Measurements from ENCODE around the gene BCL7A. TPM values are rescaled to one million over a fixed set of nuclear protein-coding genes. Genes with fewer than 3 reads are reported as not detected.

The BCL7A gene
- polyA plus RNA-seq, 1 of the 3 experiments (the other 2 are of a cell fraction), result 34.0 TPM

GRCh38 chr12:122086641-122087285 is 65.1 kb downstream of the BCL7A start:
- CTCF ChIA-PET, result interaction anchor here (1.9 to 3.5 kb wide), 2 partner anchors 11 to 37 kb away, joined by 10 to 12 read pairs; no protein-coding TSS in a partner anchor
- no peak overlapping the region for H3K4me2 ChIP-seq
- no peak overlapping the region for H3K4me3 ChIP-seq (ENCODE audit: low read depth in 2 of 2, low read length in 1 of 2)
- H4K20me1 ChIP-seq (ENCODE audit: insufficient read depth), result peaks cover 32% of the 10 kb centered on the region
- no peaks in the 10 kb centered on the region for H3K9me2 ChIP-seq
- H3K27ac ChIP-seq (ENCODE audit: low read depth in 2 of 2, low read length in 1 of 2), result no peak overlapping the region
- no peaks in the 10 kb centered on the region for H3K9me3 ChIP-seq
- DNase-seq, result no peak
- WGBS (ENCODE audit: low lambda C conversion rate), result 87% methylated on average over 10 of the region's 18 CpGs
- H3K79me2 ChIP-seq (ENCODE audit: insufficient read depth), result peaks cover 92% of the 10 kb centered on the region
- H3F3A ChIP-seq (replicated peaks; ENCODE audit: insufficient read depth), result peaks cover 30% of the 10 kb centered on the region
- H2AFZ ChIP-seq (ENCODE audit: low read depth), result no peak overlapping the region
- peaks cover 9 to 11% of the 10 kb centered on the region in 2 experiments for H3K36me3 ChIP-seq (replicated peaks in 1 of 2; ENCODE audit: control insufficient read depth in 1 of 2, insufficient read depth in 2 of 2, low read length in 1 of 2)
- TF ChIP-seq FOSL2 (IDR thresholded peaks at IDR 0.05; ENCODE audit: borderline replicate concordance, low read depth), result no peak
- no peak for TF ChIP-seq USF2 (IDR thresholded peaks at IDR 0.05; ENCODE audit: borderline replicate concordance, low read depth, low read length)
- no peak for TF ChIP-seq YY1 (IDR thresholded peaks at IDR 0.05; ENCODE audit: low read depth)
- no peak for TF ChIP-seq EP300 (IDR thresholded peaks at IDR 0.05; ENCODE audit: borderline replicate concordance in 1 of 2, low read depth in 1 of 2, low read length in 1 of 2)
- no peak for TF ChIP-seq ZBTB33 (IDR thresholded peaks at IDR 0.05; ENCODE audit: borderline replicate concordance, low read depth)
- no peak for TF ChIP-seq MAX (IDR thresholded peaks at IDR 0.05; ENCODE audit: low read depth)
- no peak for TF ChIP-seq ELF1 (IDR thresholded peaks at IDR 0.05)
- TF ChIP-seq RXRA (IDR thresholded peaks at IDR 0.05; ENCODE audit: borderline replicate concordance, low read depth), result no peak
- no peaks in the 10 kb centered on the region for H3K27me3 ChIP-seq (ENCODE audit: insufficient read depth)
- POLR2A ChIA-PET, result interaction anchor here (2.4 kb wide), 1 partner anchor 8 kb away, joined by 7 read pairs; the partner anchor contains the start of gene MLXIP
- peaks cover 16 to 20% of the 10 kb centered on the region in 2 experiments; a peak in 3 of 4 replicates for H3K4me1 ChIP-seq (ENCODE audit: control insufficient read depth in 1 of 2, insufficient read depth in 2 of 2, low read depth in 1 of 2, low read length in 1 of 2)
- H3K9ac ChIP-seq, result no peak overlapping the region

GRCh38 chr12:122087431-122088178 is 65.9 kb downstream of the BCL7A start:
- H3K79me2 ChIP-seq (ENCODE audit: insufficient read depth), result peaks cover 92% of the 10 kb centered on the region
- peaks cover 24% of the 10 kb centered on the region for H3F3A ChIP-seq (replicated peaks; ENCODE audit: insufficient read depth)
- ChIA-PET CTCF (interaction anchor here (0.7 to 3.5 kb wide), 7 partner anchors 10 to 38 kb away, joined by 3 to 12 read pairs (median 6); no protein-coding TSS in a partner anchor), POLR2A (interaction anchor here (2.4 kb wide), 1 partner anchor 9 kb away, joined by 7 read pairs; the partner anchor contains the start of gene MLXIP)
- peaks cover 9 to 16% of the 10 kb centered on the region in 2 experiments; a peak in 2 of 4 replicates for H3K4me1 ChIP-seq (ENCODE audit: control insufficient read depth in 1 of 2, insufficient read depth in 2 of 2, low read depth in 1 of 2, low read length in 1 of 2)
- H2AFZ ChIP-seq (ENCODE audit: low read depth), result no peak overlapping the region
- no peak overlapping the region for H3K27ac ChIP-seq (ENCODE audit: low read depth in 2 of 2, low read length in 1 of 2)
- no peaks in the 10 kb centered on the region for H3K9me2 ChIP-seq
- no peak overlapping the region for H3K4me3 ChIP-seq (ENCODE audit: low read depth in 2 of 2, low read length in 1 of 2)
- no peaks in the 10 kb centered on the region for H3K27me3 ChIP-seq (ENCODE audit: insufficient read depth)
- peaks cover 23% of the 10 kb centered on the region for H4K20me1 ChIP-seq (ENCODE audit: insufficient read depth)
- H3K9me3 ChIP-seq, result no peaks in the 10 kb centered on the region
- no peak for DNase-seq
- H3K4me2 ChIP-seq, result no peak overlapping the region
- peaks cover 9 to 11% of the 10 kb centered on the region in 2 experiments for H3K36me3 ChIP-seq (replicated peaks in 1 of 2; ENCODE audit: control insufficient read depth in 1 of 2, insufficient read depth in 2 of 2, low read length in 1 of 2)
- 96% methylated on average over 13 of the region's 17 CpGs for WGBS (ENCODE audit: low lambda C conversion rate)
- TF ChIP-seq SIN3A (IDR thresholded peaks at IDR 0.05; ENCODE audit: borderline replicate concordance, low read depth, low read length) (no peak), TEAD4 (IDR thresholded peaks at IDR 0.05; ENCODE audit: borderline replicate concordance, insufficient read depth) (no peak), CTCF (IDR thresholded peaks at IDR 0.05) (no peak), SMC3 (IDR thresholded peaks at IDR 0.05; ENCODE audit: low read depth, low read length) (no peak), ELF1 (IDR thresholded peaks at IDR 0.05) (no peak), FOXM1 (IDR thresholded peaks at IDR 0.05; ENCODE audit: low read depth) (no peak), GATA2 (CRISPR knock-in tag; IDR thresholded peaks at IDR 0.05) (no peak), POLR2AphosphoS5 (IDR thresholded peaks at IDR 0.05; ENCODE audit: low read depth, low read length) (no peak), GABPA (IDR thresholded peaks at IDR 0.05; ENCODE audit: low read depth) (no peak)
- H3K9ac ChIP-seq, result no peak overlapping the region
